Ectodermal cell (in vitro differentiated cells): ENCODE measurements around the gene GLIPR2.

Source experiments
- H3K27ac ChIP-seq: 2 replicates; pipeline ENCODE4 v1.7.0; 2013; ENCODE audit warnings: mild to moderate bottlenecking, low read depth, low read length; ENCODE audit not compliant: insufficient read depth, poor library complexity, severe bottlenecking
- H3K27me3 ChIP-seq: 2 replicates; pipeline ENCODE4 v1.7.0; 2013; ENCODE audit warnings: mild to moderate bottlenecking, low read length; ENCODE audit not compliant: insufficient read depth, control insufficient read depth, poor library complexity, severe bottlenecking
- H3K36me3 ChIP-seq: one replicate; pipeline ENCODE4 v1.7.0; 2013; ENCODE audit warnings: low read length; ENCODE audit not compliant: control insufficient read depth, insufficient read depth
- H3K4me1 ChIP-seq: one replicate; pipeline ENCODE4 v1.7.0; 2013; ENCODE audit warnings: low read length; ENCODE audit not compliant: control insufficient read depth, insufficient read depth
- H3K4me3 ChIP-seq: 2 replicates; pipeline ENCODE4 v1.7.0; 2013; ENCODE audit warnings: low read depth, low read length, control low read depth; ENCODE audit not compliant: insufficient read depth
- H3K9me3 ChIP-seq: 2 replicates; pipeline ENCODE4 v1.7.0; 2013; ENCODE audit warnings: mild to moderate bottlenecking, low read length, moderate library complexity; ENCODE audit not compliant: control insufficient read depth
- WGBS, 2 experiments: methylation state at CpG; one replicate each; pipeline ENCODE4 v1.1.7; 2013; ENCODE audit warnings: missing lambda C conversion rate in 2 of 2; 5-methylcytosine and 5-hydroxymethylcytosine counted together

Gene GLIPR2

GRCh38 chr9:36190388-36191289, 54.1 kb downstream of the GLIPR2 start, which contains the start of gene CLTA:
Gene CLTA, plus strand, starts transcription at chr9:36190921. Its CDS starts 136 bp downstream, at chr9:36191057.
- Histone ChIP-seq H3K27me3 (no peaks in the 10 kb centered on the region), H3K36me3 (no peaks in the 10 kb centered on the region), H3K4me1 (peaks cover 14% of the 10 kb centered on the region), H3K27ac (peak within 1 kb of the TSS; percentile 56), H3K9me3 (no peaks in the 10 kb centered on the region), H3K4me3 (peak within 1 kb of the TSS; percentile 98)
- WGBS, 2 experiments: 0% methylated on average over 68 of the region's 68 CpGs

- no peaks in the 10 kb centered on the region for H3K36me3 ChIP-seq
- 1% methylated on average over 18 of the region's 18 CpGs for WGBS, 2 experiments
These were observed 54.7 kb downstream of the GLIPR2 start for GRCh38 chr9:36191290-36191645.

DNA sequence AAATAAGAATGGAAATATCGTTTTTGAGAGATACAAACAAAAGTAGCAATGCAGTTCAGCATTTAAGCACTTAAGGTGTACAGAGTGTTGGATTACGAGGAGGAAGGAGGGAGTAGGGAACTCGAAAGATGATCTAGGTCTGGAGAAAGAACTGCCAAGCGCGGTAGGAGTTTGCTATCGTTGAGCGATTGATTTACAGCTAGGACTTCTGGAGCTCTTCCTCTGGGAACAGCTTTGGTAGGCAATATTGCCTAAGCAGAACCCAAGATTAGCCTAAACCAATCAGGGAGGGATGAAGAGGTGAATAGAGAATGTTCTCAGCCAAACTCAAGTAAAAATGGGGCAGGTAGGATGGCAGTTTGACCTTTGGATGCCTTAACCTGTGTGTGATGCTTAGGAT, 55.2 kb downstream of the GLIPR2 start:
- 3 to 5% methylated on average over 7 of the region's 7 CpGs for WGBS, 2 experiments
- peak overlapping the region; percentile 98 for H3K4me3 ChIP-seq
- no peak overlapping the region for H3K27ac ChIP-seq
- peaks cover 14% of the 10 kb centered on the region for H3K4me1 ChIP-seq
- no peaks in the 10 kb centered on the region for H3K36me3 ChIP-seq
- H3K27me3 ChIP-seq: no peaks in the 10 kb centered on the region
- H3K9me3 ChIP-seq: no peaks in the 10 kb centered on the region

More at GRCh38 chr9:36191290-36191645, 54.7 kb downstream of the GLIPR2 start:
- Histone ChIP-seq H3K27me3 (no peaks in the 10 kb centered on the region), H3K4me1 (peaks cover 14% of the 10 kb centered on the region), H3K9me3 (no peaks in the 10 kb centered on the region), H3K27ac (no peak overlapping the region), H3K4me3 (peak overlapping the region; percentile 98)

GRCh38 chr9:36192196-36192595, 55.7 kb downstream of the GLIPR2 start:
- peaks cover 14% of the 10 kb centered on the region for H3K4me1 ChIP-seq
- no peaks in the 10 kb centered on the region for H3K27me3 ChIP-seq
- no peaks in the 10 kb centered on the region for H3K9me3 ChIP-seq
- H3K27ac ChIP-seq: no peak overlapping the region
- peaks cover under 1% of the 10 kb centered on the region for H3K36me3 ChIP-seq
- 67 to 72% methylated on average over 4 of the region's 4 CpGs for WGBS, 2 experiments
- H3K4me3 ChIP-seq: peak overlapping the region; percentile 98

DNA sequence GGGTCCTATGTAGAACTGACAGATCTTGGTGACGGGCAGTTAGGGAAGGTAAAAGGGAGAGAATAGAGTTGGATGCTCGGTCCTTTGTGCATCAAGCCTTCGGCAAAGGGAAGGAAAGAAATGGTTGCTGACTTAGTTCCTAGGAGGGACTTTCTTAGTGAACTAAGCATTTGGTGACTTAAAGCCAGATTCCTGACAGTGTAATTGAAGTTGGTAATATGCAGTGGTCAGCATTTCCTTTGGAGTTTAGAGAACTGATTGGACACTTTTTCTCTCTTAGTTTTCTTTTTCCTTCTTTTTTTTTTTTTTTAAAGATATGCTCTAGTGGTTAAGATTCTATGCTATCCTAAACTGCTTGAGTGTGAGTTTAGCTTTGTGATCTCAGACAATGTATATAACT, 56.5 kb downstream of the GLIPR2 start:
- WGBS, 2 experiments: 87 to 92% methylated on average over 3 of the region's 3 CpGs
- H3K9me3 ChIP-seq: no peaks in the 10 kb centered on the region
- H3K4me3 ChIP-seq: no peak overlapping the region
- H3K36me3 ChIP-seq: peaks cover 5% of the 10 kb centered on the region
- no peaks in the 10 kb centered on the region for H3K27me3 ChIP-seq
- H3K27ac ChIP-seq: no peak overlapping the region
- H3K4me1 ChIP-seq: peaks cover 14% of the 10 kb centered on the region

GRCh38 chr9:36194326-36195000, 57.9 kb downstream of the GLIPR2 start:
- no peak overlapping the region for H3K4me3 ChIP-seq
- H3K36me3 ChIP-seq: peaks cover 10% of the 10 kb centered on the region
- H3K27ac ChIP-seq: no peak overlapping the region
- H3K27me3 ChIP-seq: no peaks in the 10 kb centered on the region
- H3K9me3 ChIP-seq: no peaks in the 10 kb centered on the region
- WGBS, 2 experiments: 88 to 94% methylated on average over 4 of the region's 4 CpGs
- peaks cover 14% of the 10 kb centered on the region for H3K4me1 ChIP-seq

- 89 to 92% methylated on average over 11 of the region's 11 CpGs for WGBS, 2 experiments
- Histone ChIP-seq H3K4me3 (no peak overlapping the region), H3K27ac (no peak overlapping the region), H3K4me1 (no peaks in the 10 kb centered on the region), H3K27me3 (no peaks in the 10 kb centered on the region), H3K36me3 (peaks cover 65% of the 10 kb centered on the region), H3K9me3 (no peaks in the 10 kb centered on the region)
These were observed 68.5 kb downstream of the GLIPR2 start for GRCh38 chr9:36204906-36205547.

- H3K4me1 ChIP-seq: peaks cover 3% of the 10 kb centered on the region
- 75 to 85% methylated on average over 4 of the region's 4 CpGs for WGBS, 2 experiments
- peaks cover 65% of the 10 kb centered on the region for H3K36me3 ChIP-seq
- H3K4me3 ChIP-seq: no peak overlapping the region
- H3K27me3 ChIP-seq: no peaks in the 10 kb centered on the region
- no peaks in the 10 kb centered on the region for H3K9me3 ChIP-seq
- H3K27ac ChIP-seq: no peak overlapping the region
These were observed 70.5 kb downstream of the GLIPR2 start for GRCh38 chr9:36207016-36207415.

- H3K36me3 ChIP-seq: peaks cover 64% of the 10 kb centered on the region
- no peak overlapping the region for H3K4me3 ChIP-seq
- no peaks in the 10 kb centered on the region for H3K9me3 ChIP-seq
- no peak overlapping the region for H3K27ac ChIP-seq
- WGBS, 2 experiments: 82 to 100% methylated on average over 1 of the region's 1 CpG
- no peaks in the 10 kb centered on the region for H3K27me3 ChIP-seq
- peaks cover 3% of the 10 kb centered on the region for H3K4me1 ChIP-seq
These were observed 71.0 kb downstream of the GLIPR2 start for GRCh38 chr9:36207546-36208012.
